ENCODE results near the gene MAGI1.

Gene MAGI1

DNA sequence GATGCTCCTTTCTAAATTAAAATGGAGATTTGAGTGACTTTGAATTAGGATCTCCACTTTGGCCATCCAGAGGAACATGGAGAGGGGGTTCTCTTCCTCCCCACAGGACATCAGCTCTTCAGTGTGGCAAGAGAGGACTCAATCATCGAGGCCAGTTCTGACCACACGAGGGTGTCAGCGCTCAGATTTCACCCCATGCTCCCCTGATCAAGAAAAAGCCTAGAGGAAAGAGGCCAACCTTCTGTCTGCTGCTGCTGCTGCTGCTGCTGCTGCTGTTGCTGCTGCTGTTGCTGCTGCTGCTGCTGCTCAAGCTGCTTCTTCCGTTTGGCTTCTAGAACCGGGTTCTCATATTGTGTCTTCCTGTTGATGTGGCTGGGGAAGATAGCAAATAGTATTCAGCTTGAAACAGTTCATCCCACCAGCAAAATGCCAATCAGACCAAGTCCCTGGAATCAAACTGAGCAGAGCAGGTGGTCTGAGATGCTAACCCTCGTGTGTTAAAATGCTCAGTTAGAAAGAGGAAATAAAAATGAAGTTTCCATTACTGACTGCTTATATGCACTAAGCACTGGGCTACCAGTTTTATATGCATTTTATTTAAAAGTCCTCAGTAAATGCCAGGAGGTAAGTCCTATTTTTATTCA, 599.0 kb downstream of the MAGI1 start:
- no peak for DNase-seq

DNA sequence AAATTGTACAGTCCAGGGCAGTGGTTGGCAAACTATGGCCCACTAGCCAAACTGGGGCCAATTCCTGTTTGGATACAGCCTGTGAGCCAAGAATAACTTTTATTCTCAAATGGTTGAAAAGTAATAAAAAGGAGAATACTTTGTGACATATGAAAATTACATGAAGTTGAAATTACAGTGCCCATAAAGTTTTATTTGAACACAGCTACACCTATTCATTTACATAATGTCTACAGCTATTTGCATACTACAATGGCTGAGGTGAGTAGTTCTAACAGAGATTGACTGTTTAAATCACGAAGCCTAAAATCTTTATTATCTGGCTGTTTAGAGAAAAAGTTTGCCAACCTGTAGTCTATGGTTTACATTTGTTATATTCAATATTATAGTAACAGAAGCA, 600.1 kb downstream of the MAGI1 start:
- no peak for DNase-seq

DNA sequence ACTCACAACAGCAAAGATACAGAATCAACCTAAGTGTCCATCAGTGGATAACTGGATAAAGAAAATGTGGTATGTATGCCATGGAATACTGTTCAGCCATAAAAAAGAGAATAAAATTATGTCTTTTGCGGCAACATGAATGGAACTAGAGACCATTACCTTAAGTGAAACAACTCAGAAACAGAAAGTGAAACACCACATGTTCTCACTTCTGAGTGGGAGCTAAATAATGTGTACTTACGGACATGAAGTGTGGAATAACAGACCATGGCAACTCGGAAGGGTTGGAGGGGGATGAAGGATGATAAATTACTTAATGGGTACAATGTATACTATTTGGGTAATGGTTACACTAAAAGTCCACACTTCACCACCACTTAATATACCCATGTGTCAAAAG, 600.6 kb downstream of the MAGI1 start:
- no peak for DNase-seq

DNA sequence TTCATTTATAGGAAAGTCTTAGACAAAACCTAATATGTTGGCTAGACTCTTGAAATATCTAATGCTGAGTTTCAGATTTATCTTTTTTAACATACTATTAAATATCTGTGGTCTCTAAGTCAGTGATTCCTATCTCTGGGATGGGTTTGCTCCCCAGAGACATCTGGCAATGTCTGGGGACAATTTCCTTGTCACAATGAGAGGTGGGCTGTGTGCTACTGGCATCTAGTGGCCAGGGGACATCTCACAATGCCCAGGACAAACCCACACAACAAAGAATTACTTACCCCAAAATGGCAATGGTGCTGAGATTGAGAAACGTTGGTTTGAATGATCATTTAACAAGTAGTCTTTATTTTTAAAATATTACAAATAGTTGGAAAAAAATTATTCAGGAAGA, 602.1 kb downstream of the MAGI1 start:
- DNase-seq: no peak

DNA sequence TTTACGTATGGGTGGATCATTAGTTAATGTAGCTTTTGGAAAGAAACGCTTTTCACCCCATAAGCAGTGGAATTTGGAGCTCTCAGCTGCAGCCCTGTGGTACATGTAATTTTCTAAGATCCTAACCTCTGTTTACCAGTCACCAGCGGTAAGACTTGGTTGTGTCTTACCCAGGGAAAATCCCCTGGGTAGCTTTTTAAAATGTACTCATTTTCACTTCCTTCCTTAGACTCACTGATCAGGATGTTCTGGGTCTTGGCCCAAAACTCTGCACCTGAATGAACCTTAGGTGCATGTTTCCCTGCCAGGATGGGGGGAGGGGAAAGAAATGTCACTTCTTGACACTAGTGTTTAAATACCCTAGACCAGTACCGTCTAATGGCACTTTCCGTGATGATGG, 605.2 kb downstream of the MAGI1 start:
- DNase-seq: no peak

DNA sequence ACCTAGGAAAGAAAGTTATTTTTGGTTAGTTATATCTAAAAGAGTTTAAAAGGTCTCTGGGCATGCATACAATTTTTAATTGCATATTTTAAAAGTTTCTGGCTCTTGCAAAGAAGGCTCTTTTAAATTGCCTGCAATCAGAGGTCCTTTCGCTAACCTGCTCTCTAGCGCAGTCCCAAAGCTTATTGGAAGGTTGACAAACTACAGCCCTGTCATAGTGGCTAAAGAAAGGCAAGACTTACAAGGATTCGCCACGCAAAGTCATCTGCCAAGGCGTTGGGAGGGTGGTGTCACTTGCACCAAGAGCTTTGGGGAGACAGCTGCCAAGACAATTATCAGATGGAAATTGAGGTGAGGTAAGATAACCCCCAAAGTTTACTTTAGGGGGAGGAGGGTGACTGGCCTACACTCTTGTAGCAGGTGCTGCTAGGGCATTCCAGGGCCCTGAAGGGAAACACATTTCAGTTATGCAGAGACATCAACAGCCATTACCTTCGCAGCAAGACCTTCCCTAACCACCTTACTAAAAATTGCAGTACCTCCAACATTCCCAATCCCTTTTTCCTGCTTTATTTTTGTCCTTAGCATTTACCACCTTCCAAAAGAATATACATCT, 606.2 kb downstream of the MAGI1 start:
- no peak for DNase-seq

DNA sequence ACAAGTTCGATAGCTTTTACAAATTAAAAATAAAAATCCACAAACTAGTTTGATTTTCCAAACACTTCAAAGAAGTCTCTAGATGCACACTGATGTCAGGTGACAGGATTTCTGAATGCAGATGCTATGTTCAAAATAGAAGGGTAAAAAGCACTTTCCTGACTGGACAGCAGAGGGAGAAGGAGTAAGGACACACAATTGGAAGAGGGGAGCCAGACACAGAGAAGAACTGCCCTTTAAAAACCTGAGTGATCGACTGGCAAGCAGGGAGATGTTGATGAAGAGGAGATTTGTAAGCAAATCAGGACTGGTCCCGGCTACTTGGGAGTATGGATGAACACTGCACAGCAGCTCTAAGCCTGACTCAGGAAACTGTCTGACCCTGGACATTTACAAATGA, 612.8 kb downstream of the MAGI1 start:
- no peak for DNase-seq

DNA sequence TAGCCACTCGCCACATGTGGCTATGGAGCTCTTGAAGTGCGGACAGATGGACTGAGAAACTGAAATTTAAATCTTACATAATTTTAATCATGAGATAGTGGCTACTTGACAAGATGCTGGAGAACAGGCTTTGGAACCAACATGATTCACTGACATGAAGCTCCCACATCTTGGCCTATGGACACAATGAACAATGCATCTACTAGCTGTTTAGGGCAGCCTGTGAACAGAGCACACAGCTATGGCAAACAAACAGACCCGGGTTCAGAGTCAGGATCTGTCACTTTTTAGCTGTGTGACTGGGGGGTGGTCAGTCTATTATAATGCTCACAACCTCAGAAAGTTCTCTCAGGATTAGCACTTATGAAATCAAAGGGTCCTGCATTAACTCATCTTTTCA, 616.6 kb downstream of the MAGI1 start:
- DNase-seq: no peak

DNA sequence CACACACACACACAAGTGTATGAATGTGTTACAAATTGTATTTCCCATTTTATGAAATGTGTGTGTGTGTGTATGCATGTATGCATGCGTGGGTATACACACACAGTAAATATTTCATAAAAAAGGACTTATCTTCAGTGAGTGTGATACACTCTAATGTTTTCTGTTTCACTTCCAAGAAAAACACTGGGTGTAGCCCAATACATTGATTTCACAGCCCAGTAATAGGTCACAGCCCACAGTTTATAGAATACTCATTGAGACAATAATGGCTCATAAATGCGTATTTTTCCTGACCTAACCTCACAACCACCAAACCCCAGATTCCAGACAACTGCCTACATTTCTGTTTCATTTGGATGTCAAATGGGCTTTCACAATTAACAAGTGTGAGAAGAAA, 619.5 kb downstream of the MAGI1 start:
- DNase-seq: no peak

DNA sequence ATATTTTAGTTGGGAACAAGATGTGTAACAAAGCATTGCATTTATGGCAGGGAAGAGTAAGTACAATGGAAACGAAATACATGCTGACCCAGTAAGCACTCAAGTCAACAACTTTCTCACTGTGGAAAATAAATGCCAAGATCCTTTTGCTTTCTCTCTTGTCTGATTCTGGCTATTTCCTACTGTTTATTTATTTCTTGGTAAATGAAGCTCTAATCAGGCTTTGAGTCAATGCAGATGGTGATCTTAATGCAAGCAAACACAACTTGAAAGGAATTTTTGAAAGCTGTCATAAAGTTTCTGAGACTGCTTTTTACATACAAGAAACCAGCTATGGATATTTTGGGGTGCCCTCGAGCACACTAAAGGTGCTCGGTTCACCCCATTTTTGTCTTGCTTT, 624.8 kb downstream of the MAGI1 start:
- DNase-seq: no peak

DNA sequence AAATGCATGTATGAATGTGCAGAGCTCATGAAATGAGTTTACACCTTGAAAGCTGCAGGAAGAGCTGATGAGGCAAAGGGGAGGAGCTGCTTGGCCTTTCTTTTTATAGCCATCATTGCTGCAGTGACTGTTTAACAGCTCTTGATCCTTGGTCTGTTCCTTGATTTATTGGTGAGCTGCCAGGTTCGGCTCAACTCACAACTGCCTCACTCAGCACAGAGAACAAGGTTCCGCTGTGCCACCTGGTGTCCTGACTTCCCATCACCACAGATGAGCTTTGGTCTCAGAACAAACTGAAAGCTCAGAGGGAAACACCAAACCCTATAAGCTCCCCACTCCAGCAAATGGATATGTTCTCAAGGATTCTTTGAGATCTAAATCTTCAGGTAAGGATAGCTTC, 626.1 kb downstream of the MAGI1 start:
- DNase-seq: no peak

DNA sequence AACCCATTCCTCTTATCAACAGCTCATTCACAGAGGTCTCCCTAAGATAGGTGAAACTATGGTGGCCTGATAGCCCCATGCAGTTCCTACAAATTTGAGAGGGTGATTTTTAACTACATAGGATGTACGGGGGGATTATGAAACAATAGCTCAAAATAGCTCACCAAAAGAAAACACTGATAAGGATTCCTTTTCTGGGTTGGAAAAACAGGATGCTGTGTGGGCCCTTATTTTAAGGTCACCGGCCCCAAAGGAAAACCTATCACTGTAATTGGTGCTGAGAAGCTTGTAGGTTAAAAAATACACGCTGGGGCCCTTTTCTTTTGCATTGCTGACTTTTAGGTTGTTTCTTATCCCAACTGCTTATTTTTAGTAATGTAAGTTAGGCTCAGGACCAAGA, 627.4 kb downstream of the MAGI1 start:
- DNase-seq: no peak

DNA sequence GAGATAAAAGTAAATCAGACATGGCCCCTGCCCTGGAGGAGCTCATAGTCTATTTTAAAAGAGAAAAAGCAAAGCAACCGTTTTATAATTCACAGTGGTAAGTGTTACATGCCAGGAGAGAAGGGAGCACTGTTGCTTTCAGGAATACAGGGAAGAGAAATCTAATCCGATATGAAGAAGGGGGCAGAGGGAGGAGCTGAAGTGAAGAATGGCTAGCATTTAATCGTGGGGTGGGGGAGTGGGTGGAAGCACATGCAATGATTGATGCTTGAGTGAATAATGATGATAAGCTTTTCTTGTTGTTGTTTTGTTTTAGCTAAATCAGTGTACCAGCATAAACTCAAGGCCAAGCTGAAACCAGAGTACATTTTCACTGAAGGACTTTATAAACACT, 629.5 kb downstream of the MAGI1 start:
- no peak for DNase-seq

DNA sequence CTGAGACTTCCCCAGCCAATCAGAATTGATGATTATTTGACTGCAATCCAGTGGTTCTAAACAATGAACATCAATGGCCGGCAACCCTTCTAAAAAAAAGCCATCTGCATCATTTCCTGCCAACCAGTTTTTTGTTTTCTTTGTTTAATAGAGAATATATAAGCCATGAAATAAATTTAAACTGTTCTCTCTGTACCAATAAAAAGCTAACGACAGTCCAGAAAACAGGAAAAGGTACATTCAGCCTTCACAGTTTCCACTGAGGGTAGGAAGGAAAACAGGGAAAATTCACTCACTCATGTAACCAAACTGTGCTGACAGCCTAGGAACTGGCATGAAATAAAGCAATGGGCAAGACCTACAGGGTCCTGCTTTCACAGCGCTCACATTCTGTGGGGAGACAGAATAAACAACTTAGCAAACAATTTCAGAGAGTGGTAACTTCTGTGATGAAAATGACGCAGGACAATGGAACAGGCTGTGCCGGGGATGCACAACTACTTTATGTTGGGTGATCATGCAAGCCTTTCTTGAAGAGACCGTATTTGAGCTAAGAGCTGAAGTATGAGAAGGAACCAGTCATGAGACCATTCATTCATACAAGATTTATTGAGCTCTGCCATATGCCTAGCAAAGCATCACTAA, 630.1 kb downstream of the MAGI1 start:
- no peak for DNase-seq

DNA sequence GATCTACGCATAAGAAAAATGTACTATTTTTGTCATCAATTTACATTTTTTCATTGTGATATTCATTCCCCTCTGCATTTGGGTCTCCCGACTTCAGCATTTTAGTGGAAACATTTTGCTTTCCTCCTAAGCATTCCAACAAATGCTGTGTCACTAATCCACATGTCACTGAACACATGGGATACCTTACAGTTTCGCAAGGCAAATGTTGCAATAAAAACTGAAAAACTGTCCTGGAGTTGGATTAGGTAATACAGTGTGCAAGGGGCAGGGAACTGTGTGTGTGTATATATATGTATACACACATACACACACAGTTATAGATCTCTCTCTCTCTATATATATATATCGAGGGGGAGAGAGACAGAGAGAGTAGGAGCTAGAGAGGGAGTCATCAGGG, 632.2 kb downstream of the MAGI1 start:
- no peak for DNase-seq

DNA sequence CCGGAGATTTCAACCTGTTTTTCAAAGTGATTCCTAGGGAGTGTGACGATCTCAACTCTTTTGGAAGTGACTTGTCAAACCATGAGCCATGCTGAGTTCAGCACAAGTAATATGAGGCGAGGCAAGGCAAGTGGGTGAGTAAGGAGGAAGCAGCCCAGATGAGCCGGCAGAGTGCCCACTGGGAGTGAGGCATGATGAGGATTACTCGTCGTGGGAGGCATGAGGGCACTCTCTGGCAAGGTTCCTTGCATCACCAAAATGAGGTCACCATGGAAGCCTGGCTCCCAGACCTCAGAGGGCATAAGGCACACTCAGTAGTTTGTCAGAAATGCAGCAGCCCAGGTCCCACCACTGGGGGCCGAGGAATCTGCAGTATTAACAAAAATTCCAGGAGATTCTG, 636.1 kb downstream of the MAGI1 start:
- DNase-seq: no peak

DNA sequence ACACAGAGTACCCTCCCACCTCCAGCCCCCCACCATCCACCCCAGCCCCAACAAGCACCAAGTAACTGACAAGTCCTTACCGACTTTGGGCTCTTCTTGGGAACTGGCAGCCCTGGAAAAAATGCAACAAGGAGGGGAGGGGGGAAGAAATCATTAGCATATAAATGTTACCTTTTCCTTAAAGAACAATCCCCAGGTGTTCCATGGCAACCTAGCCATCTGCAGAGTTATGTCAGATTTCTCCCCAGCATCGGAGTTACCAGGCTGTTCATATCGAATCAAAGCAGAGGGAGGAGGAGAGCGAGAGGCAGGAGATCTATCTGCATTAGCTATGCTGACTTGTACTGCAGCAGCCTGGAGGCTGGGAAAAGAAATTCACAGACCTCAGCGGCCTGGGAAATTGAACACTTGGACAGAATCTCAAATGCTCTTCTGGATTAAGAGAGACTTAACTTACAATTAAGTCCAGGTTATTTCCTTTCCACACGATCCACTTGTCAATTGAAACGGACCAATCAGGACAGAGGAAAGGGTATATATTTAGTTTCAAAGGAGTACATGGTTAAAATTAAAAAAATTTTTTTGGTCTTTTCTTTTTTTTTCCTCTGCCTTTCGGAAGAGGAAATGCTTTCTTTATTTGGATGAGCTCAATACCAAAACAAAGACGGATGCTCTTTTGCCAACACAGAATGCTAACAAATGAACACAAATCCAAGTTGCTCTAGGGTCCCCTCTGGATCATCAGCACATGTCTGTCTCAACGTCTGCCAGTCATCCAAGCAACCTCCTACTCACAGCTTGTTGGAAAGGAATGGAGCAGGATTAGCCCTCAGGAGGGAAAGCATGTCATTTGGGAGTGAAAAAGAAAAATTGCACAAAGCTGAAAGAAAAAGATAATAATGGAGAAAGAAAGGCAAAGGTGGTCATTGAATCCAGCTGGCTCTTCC, 637.1 kb downstream of the MAGI1 start:
- DNase-seq: no peak

DNA sequence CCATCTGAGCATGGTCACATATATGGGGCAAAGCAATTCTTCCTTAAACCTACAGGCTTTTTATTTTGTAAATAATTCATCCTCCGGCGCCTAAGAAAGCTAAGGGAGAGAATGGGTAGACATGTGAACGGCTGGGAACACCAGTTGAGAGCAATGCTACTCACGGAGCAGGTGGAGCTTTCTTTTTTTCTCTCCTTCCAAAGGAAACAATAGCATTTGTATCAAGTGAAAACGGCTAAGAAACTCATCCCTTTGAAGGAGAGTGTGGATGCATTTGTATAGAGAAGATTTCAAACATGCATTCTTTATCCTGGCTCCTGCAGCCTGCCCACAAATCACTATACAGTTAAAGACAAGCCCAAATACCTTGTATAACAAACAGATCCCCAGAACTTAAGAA, 637.8 kb downstream of the MAGI1 start:
- no peak for DNase-seq

DNA sequence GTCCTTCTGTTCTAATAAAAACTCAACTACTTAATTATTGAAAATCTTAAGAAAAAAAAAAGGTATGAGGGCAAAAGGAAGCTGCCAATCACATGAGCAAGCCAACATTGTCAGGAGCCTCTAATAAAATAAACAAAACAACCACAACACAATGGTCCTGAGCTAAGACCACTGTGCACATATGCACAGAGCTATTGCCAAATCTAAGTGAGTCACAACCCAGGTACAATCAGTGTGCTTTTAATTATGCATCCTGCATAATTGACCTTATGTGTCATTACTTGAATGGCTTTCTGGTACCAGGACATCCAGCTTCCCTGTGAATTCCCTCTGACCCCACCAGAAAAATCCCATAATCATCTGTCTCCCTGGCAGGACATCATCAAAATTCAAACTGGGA, 639.8 kb downstream of the MAGI1 start:
- DNase-seq: no peak

DNA sequence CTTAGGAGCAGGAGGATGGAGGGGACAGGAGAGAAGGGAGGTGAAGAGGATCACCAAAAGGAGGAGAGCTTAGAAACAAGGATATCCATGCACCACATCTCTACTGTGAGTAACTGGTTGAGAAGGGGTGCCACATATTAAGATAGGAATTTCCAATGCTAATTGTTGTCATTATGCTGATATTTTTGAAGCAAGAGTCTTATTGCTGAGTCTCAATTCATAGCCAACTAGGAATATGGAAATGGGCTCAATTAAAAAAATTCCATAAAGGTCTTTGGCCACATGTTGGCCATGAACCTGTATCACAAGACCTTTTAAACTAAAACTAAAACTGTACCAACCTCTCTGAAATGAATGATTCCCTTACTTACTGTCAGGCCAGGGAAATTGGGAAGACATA, 642.6 kb downstream of the MAGI1 start:
- DNase-seq: no peak

DNA sequence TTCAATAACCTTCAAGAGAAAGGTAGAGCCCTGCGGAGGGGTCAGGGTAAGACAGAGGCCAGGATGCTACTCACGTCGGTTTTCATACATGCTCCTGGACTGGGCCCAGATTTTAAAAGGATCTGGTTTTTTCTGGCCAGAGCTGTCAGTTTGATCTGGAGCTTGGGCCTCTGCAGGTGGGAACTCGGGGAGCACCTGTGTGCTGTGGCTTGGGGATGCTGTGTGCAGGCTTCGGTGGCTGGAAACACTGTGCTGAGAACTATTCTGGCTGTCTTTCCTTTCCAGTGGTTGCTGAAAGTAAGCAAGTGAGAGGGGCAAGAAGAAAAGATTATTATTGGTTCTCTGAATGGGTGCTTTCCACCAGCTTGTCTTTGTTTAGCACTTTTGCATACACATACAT, 647.6 kb downstream of the MAGI1 start:
- no peak for DNase-seq

DNA sequence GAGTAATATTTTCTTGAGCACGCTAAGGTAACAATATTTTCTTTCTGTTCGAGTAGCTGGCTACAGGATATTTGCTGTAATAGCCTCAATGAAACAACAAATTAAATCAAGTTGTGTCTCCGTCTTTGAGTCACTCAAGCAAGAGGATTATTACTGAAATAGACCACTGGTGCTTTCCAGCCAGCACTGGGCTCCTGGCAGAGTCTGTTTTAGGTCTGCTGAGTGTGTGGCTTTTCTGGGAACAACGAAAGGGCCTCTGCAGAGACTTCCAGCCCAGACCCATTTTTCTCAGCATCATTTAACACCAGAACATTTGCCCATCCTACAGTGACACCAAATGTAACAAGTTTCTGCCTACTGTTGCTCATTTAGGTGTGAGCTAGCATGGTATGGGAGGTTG, 652.9 kb downstream of the MAGI1 start:
- DNase-seq: no peak

DNA sequence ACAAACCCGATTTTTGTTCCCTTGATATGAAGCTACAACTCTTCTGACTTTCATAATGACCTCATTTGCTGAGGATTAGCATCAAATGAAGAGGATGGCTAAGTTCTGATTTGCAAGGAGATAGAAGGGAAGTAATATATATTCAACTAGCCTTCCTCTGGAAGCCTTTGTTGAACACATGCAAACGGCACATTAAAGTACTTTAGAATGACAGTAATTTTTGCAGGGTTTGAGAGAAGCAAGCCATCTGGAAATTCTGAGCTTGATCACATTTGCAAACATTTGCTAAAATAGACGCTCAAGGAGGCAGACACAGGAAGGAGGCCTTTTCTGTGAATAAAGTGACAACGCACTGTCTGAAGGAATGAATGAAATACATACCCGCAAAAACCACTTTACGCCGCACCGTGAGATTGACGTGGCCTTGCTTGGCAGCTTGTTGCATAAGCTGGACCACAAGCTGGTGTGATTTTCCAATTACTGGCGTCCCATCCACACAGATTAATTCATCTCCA, 657.2 kb downstream of the MAGI1 start:
- DNase-seq: no peak
